NCI-H345 treated with DMSO at 0.1 percent for 48 hours (cell line): ENCODE data around the gene EHBP1L1.
"Not testable (repeated sequence)": the region's sequence is repeated elsewhere in the genome, so short reads cannot be mapped to it uniquely, and the experiment has no call there.

Experiments
- DNase-seq: peaks from one replicate; lab custom pipeline; 2025; ENCODE audit not compliant: unreplicated experiment; lab: John Stamatoyannopoulos, UW

EHBP1L1 gene

GRCh38 chr11:65560555-65561418, 15.1 kb upstream of the EHBP1L1 start:
- no peak for DNase-seq

DNA sequence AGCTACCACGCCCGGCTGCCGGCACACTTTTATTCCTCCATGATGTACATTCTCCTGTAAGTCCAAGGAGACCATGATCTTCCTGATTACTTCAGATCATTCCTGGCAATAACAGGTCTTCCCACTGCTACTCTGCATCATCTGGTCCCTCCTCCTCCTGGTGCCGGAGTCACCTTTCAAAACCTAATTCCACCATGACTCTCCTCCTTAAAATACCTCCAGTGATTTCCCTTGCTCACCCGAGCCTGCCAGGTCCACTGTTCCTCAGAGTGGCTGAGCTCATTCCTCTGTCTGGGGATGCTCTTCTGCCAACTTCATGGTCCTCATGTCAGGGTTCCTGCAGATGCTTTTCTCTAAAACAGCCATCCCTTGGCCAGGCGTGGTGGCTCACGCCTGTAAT, 13.8 kb upstream of the EHBP1L1 start:
- no peak for DNase-seq

DNA sequence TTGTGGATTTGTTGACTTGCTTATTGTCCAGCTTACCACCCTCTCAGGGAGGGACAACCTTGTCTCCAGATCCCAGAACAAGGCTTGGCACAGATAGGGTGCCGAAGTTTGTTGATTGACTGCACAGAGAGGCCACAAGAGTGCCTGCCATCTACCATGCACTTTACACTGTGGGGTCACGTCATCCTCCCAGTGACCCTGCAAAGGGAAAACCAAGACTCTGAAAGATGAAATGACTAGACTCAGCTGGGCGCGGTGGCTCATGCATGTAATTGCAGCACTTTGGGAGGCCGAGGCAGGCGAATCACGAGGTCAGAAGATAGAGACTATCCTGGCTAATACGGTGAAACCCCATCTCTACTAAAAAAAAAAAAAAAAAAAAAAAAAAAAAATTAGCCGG, 13.1 kb upstream of the EHBP1L1 start:
- DNase-seq, result no peak

GRCh38 chr11:65563601-65564000, 12.3 kb upstream of the EHBP1L1 start:
- DNase-seq, result no peak

- DNase-seq, result not testable (repeated sequence)
Observed at GRCh38 chr11:65564879-65565559, 10.8 kb upstream of the EHBP1L1 start.

DNA sequence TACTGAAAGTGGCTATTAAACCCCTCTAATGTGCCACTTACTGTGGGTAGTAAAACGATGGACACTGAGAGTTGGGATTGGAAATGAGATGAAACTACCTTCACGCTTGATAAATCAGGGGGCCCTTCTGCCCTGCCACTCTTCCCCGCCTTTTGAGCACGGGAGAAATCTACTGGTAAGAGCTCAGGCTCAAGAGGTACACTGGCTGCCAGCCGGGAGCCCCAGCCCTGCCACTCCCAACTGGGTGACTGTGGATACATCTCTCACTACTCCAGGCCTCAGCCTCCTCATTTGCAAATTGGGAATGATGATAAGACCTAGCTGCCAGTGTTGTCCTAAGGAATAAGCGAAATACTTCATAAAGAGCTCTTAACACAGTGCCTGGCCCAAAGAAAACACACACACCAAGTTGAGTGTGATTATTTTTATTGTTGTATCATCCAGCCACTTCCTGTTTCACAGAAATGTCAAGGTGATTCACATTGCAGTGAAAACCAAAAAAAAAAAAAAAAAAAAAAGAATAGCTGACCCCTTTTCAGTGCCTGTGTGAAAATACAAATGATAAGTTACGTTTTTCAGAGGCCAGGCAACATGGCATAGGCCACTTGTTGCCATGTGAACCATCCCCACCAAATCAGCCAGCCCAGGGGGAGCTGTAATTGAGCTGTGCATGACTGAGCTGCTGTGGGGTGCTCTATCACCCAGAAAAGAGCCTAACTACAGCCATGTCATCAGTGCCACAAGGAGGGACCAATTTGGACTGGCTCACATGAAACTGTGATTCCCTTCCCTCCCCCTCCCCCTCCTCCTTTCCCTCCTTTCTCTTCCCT, 10.0 kb upstream of the EHBP1L1 start:
- DNase-seq, result no peak

- no peak for DNase-seq
Observed at GRCh38 chr11:65569164-65569972, 6.5 kb upstream of the EHBP1L1 start.

DNA sequence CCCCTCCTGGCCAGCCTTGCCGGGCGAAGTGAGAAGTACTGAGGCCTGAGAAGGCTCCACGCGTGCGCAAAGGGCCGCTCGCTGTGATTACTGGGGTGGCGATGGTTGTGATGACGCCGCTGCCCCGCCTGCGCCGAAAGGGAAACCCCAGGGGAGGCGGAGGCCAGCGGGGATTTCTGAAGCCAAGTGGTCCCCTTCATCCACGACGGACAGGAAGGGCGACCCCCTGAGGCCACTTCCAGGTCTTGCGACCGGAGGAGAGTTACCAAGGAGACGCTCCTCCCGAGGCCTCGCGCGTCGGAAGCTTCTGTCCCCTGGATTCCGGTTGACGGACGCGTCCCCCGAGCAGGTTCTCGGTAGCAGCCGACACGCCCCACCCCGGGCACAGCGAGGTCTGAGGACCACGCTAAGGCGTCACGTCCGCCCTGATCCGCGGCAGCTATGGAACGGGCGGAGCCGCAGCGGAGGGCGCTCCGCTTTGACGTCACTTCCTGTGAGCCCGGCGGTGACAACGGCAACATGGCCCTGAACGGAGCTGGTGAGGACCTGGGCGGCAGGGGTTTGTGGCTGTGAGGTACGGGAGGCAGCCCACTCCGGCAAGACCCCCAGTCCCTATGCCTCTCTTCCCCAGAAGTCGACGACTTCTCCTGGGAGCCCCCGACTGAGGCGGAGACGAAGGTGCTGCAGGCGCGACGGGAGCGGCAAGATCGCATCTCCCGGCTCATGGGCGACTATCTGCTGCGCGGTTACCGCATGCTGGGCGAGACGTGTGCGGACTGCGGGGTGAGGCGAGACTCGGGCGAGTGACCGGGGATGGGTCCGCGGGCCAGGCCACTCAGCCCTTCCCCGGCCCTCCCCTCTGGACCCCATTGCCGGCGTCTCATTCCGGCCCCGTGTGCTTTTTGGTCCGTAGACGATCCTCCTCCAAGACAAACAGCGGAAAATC, 5.6 kb upstream of the EHBP1L1 start, which contains the start of gene ZNRD2:
TSS of gene ZNRD2 (plus strand) at position 505 of the 946 bp plus-strand sequence. CDS start at position 520, 15 bp downstream.
- DNase-seq, result peak; percentile 92

DNA sequence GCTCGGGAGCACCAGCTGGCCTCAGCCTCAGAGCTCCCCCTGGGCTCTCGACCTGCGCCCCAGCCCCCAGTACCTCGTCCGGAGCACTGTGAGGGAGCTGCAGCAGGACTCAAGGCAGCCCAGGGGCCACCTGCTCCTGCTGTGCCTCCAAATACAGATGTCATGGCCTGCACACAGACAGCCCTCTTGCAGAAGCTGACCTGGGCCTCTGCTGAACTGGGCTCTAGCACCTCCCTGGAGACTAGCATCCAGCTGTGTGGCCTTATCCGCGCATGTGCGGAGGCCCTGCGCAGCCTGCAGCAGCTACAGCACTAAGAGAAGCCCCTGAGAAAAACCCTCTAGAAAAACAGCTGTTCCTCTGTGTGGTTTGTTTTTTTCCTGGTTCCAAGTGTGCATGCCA, 4.4 kb upstream of the EHBP1L1 start:
- DNase-seq, result no peak

DNA sequence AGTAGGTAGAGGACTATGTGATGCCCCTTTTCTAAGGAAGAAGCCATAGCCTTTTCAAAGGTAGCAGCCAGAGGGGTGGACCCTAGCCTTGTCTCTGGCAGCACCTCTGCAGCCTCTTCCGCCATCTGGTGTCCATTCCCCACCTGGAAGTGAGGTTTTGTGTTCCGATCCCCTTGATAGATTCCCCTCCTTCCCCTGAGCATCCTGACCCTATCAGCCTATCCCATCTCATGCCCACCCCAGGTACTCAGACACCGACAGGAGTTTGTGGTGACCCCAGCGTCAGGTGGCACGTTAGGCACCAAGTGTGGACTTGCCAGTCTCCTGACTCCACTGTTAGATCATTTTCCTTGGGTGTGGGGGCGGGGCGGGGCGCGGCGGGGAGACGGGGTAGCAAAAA, 3.9 kb upstream of the EHBP1L1 start:
- no peak for DNase-seq

GRCh38 chr11:65572356-65573051, 3.3 kb upstream of the EHBP1L1 start, which contains the start of gene FAM89B:
FAM89B (plus strand) TSS chr11:65572538; CDS start chr11:65572670, 132 bp downstream.
- DNase-seq, result peak; percentile 27

GRCh38 chr11:65573391-65574079, 2.3 kb upstream of the EHBP1L1 start:
- no peak for DNase-seq

DNA sequence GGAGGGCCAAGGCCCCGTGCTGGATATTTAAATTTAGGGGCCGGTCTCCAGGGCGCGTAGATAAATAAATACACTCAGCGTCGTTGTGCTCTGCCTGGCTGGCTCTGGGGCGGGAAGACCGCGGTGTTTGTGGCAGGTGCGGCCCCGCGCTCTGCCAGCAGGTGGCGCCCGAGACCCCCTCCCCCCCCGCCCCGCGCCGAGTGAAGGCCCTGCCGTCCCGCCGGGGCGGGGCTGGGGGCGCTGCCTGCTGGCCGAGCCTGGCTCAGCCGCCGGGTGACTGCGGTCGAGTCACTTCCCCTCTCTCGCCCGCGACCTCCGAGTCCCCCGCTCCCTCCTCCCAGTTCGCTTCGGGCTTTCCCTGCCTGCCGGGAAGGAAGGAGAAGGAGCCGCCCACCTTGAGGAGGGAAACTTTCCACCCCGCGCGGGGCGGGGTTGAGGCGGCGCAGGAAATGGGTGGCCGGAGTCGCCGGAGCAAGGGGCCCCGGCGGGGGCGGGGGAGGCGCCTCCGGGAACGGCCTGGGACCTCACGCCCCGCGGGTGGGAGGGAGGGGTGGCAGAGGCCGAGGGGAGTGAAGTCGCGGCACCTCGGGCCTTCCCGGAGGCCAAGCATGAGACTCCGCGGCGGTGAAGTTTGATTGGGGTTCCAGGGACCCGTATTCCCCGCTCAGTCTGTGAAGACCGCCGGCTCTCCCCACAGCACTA, 1.6 kb upstream of the EHBP1L1 start:
- DNase-seq, result peak; percentile 41

DNA sequence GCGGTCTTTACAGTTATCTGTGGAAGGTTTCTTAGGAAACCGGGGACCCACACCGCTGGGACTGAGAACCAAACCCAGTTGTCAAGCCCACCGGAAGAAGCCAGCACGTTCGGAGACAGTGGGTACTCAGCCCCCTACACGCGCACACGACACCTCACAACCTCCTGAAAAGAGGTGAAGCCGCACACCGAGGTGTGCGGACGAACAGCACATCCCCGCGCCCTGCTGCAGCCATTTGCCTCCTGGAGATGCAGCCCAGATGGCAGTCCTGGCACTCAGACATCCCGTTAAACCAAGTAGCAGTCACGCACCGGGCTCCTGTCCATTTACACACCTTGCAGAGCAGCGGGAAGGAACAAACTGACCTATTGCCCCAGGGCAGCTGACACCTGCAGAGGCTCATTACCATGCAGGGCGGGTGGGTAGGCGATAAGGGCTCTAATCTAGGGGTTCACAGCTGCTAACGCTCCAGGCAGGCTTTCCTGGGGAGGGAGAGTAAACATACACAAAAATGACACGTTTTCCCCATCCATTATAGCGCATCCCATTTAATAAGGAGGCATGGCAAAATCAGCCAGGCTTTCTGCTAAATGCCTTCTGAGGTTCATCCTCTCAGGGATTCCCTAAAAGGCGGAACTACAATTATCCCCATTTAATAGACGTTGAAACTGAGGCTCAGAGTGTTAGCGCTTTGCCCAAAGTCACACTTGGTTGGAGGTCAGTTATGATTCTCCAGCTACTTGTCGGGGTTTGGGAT, 864 bp upstream of the EHBP1L1 start:
- DNase-seq, result no peak

DNA sequence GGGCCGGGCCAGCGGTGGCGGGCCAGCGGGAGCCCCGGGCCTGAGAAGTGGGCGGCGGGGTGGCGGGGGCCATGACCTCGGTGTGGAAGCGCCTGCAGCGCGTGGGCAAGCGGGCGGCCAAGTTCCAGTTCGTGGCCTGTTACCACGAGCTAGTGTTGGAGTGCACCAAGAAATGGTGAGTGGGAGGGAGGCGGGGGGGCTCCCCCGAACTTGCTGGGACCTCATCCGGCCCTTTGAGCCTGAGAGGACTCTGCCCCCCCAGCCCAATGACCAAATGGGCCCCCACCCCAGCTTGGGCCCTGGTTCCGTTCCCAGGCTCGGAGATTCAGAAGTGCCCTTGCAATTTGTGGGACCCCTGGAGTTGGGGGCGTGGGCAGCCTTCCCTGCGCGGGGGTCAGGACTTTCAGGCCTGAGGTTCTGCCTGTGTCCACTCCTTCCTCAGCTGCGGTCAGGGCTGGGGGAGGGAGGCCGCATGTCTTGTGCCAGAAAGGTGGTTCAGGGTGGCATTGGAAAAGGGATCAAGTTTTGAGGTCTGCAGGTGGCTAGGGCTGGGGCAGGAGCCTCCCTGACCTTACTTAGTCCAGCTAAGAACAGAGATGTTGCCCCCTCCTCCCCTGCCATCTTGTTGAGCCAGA, 496 bp downstream of the EHBP1L1 start:
- no peak for DNase-seq
